Epithelial cell of esophagus (primary cell): ENCODE results near the gene CCDC141.
A peak's percentile ranks its signal among the peaks of the same experiment; 100 is the strongest.

Experiments
- DNase-seq: peaks from one replicate; pipeline ENCODE4 v3.0.0; 2010; ENCODE audit warnings: low read depth
- H3K4me3 ChIP-seq: 2 replicates; pipeline ENCODE4 v1.5.1; 2011; ENCODE audit warnings: mild to moderate bottlenecking, low read length, control low read depth
- TF ChIP-seq, protein P1 (sequence below): IDR thresholded peaks from 2 replicates; pipeline ENCODE4 v1.5.1; 2011; ENCODE audit warnings: low read depth, mild to moderate bottlenecking, low read length, control low read depth, inconsistent platforms; ENCODE audit not compliant: insufficient read depth; ENCODE audit errors: missing control alignments

CCDC141 gene

DNA sequence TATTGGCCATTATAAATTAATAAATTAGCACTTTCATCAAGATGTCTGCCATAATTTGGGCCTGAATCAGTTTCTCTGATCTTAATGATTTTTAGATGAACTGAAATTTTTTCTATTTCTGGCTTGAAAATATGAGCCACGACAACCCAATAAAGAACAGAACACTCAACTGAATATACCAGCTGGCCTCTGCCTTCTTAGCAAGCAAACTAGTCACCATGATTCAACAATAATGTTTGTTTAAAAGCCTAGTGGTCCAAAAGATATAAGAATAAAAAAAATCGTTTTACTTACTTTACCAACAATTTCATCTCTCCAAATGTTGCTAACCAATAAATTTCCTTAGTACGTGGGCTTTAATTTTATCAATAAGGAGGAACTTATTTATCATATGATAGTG lies 176.0 kb downstream of the CCDC141 start:
- TF ChIP-seq, protein P1, sequence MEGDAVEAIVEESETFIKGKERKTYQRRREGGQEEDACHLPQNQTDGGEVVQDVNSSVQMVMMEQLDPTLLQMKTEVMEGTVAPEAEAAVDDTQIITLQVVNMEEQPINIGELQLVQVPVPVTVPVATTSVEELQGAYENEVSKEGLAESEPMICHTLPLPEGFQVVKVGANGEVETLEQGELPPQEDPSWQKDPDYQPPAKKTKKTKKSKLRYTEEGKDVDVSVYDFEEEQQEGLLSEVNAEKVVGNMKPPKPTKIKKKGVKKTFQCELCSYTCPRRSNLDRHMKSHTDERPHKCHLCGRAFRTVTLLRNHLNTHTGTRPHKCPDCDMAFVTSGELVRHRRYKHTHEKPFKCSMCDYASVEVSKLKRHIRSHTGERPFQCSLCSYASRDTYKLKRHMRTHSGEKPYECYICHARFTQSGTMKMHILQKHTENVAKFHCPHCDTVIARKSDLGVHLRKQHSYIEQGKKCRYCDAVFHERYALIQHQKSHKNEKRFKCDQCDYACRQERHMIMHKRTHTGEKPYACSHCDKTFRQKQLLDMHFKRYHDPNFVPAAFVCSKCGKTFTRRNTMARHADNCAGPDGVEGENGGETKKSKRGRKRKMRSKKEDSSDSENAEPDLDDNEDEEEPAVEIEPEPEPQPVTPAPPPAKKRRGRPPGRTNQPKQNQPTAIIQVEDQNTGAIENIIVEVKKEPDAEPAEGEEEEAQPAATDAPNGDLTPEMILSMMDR, result no peak

DNA sequence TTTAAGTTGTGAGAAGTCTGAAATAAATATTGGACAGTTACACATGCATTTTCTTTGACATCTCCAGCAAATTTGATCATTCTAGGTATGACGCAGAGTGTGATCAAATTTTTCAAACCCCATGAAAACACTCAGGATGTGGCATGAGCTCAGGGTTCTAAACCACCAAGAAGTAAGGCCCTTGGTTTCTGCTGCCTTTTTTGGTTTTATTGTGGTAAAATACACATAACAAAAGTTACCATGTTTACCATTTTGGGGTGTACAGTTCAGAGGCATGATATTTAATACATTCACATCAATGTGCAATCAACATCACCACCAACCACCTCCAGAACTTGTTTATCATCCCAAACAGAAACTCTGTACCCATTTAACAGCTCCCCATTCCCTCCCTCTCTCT lies 178.4 kb downstream of the CCDC141 start:
- TF ChIP-seq, protein P1, result no peak
- DNase-seq, result no peak
- H3K4me3 ChIP-seq, result no peak overlapping the region

More for the DNA sequence above, 176.0 kb downstream of the CCDC141 start:
- DNase-seq, result no peak
- no peak overlapping the region for H3K4me3 ChIP-seq

DNA sequence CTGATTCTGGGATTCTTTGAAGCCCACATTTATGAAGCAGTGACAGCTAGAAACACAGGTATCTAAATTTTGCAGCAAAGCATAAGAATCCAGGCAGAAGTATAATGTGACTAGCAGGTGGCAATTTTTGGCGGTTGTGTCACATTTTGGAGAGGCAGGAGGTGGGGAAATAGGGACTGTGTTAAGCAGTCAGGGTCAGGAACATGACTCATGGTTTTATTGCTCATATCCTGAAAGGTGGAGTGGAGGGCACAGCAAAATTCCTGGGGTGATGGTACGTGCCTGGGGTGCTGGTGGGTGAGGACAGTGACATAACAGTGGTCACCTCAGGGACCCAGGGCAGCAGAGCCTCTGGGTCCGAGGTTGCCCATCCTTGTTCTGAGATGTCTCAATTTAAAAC lies 179.2 kb downstream of the CCDC141 start:
- no peak overlapping the region for H3K4me3 ChIP-seq
- DNase-seq, result peak; percentile 73
- TF ChIP-seq, protein P1, result no peak

DNA sequence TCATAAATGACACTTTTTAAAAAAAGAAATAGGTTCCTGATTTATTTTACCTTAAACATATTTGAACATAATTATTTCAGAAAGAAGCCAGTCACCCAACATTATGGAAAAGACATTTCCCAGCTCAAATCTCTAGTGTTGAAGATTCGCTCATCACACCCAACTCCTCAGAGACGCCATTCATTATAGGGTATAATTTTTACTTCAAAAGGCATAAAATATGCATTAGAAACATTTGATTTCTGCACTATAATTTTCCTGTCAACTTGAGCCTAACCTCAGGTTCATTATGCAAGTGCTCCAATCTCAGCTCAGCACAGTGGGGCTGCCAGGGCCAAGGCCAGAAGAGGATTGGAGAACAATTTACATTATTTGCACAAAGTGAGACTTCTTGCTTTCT lies 183.9 kb downstream of the CCDC141 start:
- TF ChIP-seq, protein P1, result no peak
- no peak overlapping the region for H3K4me3 ChIP-seq
- DNase-seq, result no peak

DNA sequence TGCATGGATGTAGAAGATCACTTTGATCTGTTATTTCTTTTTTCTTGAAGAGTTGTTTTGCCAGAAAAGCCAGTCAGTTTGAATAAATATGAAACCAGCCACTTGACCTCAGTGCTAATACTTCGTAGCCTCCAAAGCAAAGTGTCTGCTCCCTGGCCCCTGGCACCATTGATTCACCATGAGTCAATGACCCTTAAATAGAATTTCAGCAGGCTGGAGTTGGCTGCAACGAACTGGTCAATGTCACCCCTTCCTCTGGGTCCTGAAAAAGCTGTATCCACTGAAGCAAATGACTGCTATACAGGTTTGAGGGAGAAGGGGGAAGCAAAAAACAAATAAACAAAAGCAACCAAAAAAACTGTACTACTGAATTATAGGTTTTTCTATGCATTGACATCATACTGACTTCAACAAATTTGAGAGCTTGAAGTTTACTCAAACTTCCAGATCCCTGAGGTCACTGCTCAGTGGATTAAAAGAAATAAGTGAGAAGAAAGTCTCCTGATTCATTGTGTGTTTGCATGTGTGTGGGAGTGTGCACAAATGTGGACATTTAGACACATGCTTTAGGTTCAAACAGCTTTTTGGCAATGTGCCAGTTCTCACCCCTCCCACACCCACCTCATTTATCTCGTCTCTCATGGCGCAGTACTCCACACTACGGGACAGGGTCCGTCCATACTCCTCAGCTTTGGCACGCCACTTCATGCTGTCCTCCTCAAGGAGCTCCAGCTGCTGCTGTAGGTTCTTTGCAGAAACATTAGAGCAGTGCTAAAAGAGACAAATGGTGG lies 184.6 kb downstream of the CCDC141 start:
- no peak overlapping the region for H3K4me3 ChIP-seq
- TF ChIP-seq, protein P1, result no peak
- DNase-seq, result peak; percentile 15

DNA sequence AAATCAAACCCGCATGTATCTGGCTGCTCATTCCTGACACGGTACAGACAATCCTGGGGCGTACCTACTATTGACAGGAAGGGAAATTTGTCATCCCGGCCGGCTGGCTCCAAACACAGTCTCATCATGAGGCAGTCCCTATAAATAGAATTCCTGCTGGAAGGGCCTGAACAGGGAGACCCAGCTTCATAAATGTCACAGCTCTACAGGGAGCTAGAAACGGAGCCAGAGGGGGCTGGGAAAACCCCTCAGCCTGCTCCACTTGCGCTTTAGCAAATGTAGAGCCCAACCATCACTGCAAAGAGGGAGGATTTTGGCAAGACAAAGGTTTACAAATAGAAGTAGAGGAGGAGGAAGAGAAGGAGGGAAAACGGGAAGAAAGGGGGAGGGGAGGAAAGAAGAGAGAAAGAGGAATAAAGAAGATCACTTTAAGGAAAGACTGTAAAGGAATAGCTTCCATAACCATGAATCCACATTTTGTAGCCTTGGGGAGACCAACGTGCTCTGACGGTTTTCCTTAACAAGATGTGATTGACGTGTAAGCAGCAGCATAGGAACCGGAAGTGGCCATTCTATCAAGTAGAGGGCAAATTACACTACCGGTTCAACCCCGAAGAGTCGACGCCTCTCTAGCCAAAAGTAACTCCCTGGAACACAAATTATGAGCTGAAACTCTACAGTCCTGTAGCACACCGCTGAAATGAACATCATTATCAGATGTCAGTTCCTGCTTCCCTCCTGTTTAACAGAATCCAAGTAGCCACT lies 185.9 kb downstream of the CCDC141 start:
- peak; percentile 54 for DNase-seq
- TF ChIP-seq, protein P1, result no peak
- no peak overlapping the region for H3K4me3 ChIP-seq
